ENCODE results near the gene RRAGC. TPM values are rescaled to one million over a fixed set of nuclear protein-coding genes. Genes with fewer than 3 reads are reported as not detected.

Gene RRAGC
- total and polyA plus RNA-seq, 9 of the 15 experiments (the other 6 are each of a cell fraction or from before 2014, with no cell fraction given), result 3.9 to 16.9 (median 10.9) TPM

DNA sequence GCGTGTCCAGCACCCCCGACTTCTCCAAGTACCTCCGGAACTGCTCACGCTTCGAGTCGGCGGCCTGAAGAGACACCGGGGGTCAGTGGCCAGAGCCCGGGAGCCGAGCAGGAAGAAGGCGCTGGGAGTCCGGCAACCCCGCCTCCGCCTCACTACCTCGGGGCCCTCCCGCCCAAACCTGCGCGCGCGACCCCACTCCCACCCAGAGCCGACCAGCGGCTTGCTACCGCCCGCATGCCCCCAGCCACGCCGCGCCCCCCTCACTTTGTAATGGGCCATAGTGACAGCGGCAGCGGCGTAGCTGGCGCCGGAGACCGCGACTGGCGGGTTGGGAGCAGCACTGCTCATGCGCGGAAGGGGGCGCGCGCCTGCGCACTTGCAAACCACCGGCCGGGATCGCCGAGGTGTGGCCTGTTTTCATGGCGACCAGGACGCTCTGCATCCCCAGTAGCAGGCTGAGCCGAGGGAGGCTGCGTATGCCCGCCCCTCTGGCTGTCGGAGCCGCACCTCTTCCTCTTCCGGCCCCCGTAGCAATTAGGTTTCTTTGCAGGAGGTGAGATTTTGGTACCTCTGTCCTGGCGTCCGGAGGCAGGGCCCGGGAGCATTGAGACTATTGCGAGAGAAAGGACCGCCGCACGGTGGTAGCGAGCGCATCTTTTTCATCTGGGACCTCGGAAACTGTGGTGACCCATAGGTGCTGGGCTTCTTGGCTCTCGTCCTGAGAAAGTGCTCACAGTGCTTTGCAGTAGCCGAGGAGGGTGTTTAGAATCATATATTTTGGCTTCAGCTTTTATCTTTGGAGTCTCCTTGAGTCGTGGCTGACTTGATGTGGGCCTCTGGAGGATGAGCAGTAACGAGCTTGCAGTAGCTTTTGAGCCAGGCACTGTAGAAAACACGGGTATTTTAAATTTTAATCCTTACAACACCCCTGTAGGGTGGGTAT is 13.7 kb upstream of the RRAGC start, which contains the start of gene MYCBP (continued):
- TF ChIP-seq, protein P1, sequence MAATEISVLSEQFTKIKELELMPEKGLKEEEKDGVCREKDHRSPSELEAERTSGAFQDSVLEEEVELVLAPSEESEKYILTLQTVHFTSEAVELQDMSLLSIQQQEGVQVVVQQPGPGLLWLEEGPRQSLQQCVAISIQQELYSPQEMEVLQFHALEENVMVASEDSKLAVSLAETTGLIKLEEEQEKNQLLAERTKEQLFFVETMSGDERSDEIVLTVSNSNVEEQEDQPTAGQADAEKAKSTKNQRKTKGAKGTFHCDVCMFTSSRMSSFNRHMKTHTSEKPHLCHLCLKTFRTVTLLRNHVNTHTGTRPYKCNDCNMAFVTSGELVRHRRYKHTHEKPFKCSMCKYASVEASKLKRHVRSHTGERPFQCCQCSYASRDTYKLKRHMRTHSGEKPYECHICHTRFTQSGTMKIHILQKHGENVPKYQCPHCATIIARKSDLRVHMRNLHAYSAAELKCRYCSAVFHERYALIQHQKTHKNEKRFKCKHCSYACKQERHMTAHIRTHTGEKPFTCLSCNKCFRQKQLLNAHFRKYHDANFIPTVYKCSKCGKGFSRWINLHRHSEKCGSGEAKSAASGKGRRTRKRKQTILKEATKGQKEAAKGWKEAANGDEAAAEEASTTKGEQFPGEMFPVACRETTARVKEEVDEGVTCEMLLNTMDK (IDR thresholded peaks at IDR 0.05; ENCODE audit: borderline replicate concordance, insufficient read depth, low read depth, low read length, poor library complexity, severe bottlenecking), result no peak
- TF ChIP-seq TCF7 (IDR thresholded peaks at IDR 0.05; ENCODE audit: borderline replicate concordance) (no peak), ZNF263 (CRISPR knock-in tag; IDR thresholded peaks at IDR 0.05; ENCODE audit: borderline replicate concordance) (no peak; the same call in 1 of the 2 replicates), C11orf30 (IDR thresholded peaks at IDR 0.05; ENCODE audit: low read depth) (peak; percentile 30; the same call in 1 of the 2 replicates), BACH1 (tag; IDR thresholded peaks at IDR 0.05) (no peak), ARNT (IDR thresholded peaks at IDR 0.05) (no peak), LARP7 (IDR thresholded peaks at IDR 0.05) (no peak), EP300 (IDR thresholded peaks at IDR 0.05; ENCODE audit: low read length) (0 out of 2 replicates have a peak, but pooled peaks have one; percentile 27), GTF2A2 (tag; IDR thresholded peaks at IDR 0.05) (no peak), HDAC1 (IDR thresholded peaks at IDR 0.05) (peak in 1 of 2 experiments; percentile 91; a peak in 2 of 4 replicates), FUS (optimal IDR thresholded peaks at IDR 0.05; ENCODE audit: low read depth, low read length) (no peak), ZNF224 (CRISPR knock-in tag; IDR thresholded peaks at IDR 0.05) (no peak), NR2F6 (CRISPR knock-in tag; IDR thresholded peaks at IDR 0.05) (no peak), ZNF507 (tag; conservative IDR thresholded peaks at IDR 0.05) (no peak), RBM25 (IDR thresholded peaks at IDR 0.05; ENCODE audit: low read depth, low read length, severe bottlenecking) (no peak), RHOXF2B (CRISPR knock-in tag; conservative IDR thresholded peaks at IDR 0.05) (no peak)
- TF ChIP-seq, protein P2, sequence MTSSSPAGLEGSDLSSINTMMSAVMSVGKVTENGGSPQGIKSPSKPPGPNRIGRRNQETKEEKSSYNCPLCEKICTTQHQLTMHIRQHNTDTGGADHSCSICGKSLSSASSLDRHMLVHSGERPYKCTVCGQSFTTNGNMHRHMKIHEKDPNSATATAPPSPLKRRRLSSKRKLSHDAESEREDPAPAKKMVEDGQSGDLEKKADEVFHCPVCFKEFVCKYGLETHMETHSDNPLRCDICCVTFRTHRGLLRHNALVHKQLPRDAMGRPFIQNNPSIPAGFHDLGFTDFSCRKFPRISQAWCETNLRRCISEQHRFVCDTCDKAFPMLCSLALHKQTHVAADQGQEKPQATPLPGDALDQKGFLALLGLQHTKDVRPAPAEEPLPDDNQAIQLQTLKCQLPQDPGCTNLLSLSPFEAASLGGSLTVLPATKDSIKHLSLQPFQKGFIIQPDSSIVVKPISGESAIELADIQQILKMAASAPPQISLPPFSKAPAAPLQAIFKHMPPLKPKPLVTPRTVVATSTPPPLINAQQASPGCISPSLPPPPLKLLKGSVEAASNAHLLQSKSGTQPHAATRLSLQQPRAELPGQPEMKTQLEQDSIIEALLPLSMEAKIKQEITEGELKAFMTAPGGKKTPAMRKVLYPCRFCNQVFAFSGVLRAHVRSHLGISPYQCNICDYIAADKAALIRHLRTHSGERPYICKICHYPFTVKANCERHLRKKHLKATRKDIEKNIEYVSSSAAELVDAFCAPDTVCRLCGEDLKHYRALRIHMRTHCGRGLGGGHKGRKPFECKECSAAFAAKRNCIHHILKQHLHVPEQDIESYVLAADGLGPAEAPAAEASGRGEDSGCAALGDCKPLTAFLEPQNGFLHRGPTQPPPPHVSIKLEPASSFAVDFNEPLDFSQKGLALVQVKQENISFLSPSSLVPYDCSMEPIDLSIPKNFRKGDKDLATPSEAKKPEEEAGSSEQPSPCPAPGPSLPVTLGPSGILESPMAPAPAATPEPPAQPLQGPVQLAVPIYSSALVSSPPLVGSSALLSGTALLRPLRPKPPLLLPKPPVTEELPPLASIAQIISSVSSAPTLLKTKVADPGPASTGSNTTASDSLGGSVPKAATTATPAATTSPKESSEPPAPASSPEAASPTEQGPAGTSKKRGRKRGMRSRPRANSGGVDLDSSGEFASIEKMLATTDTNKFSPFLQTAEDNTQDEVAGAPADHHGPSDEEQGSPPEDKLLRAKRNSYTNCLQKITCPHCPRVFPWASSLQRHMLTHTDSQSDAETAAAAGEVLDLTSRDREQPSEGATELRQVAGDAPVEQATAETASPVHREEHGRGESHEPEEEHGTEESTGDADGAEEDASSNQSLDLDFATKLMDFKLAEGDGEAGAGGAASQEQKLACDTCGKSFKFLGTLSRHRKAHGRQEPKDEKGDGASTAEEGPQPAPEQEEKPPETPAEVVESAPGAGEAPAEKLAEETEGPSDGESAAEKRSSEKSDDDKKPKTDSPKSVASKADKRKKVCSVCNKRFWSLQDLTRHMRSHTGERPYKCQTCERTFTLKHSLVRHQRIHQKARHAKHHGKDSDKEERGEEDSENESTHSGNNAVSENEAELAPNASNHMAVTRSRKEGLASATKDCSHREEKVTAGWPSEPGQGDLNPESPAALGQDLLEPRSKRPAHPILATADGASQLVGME (CRISPR knock-in tag; IDR thresholded peaks at IDR 0.05), result 0 out of 2 replicates have a peak, but pooled peaks have one; percentile 22
- TF ChIP-seq, protein P3, sequence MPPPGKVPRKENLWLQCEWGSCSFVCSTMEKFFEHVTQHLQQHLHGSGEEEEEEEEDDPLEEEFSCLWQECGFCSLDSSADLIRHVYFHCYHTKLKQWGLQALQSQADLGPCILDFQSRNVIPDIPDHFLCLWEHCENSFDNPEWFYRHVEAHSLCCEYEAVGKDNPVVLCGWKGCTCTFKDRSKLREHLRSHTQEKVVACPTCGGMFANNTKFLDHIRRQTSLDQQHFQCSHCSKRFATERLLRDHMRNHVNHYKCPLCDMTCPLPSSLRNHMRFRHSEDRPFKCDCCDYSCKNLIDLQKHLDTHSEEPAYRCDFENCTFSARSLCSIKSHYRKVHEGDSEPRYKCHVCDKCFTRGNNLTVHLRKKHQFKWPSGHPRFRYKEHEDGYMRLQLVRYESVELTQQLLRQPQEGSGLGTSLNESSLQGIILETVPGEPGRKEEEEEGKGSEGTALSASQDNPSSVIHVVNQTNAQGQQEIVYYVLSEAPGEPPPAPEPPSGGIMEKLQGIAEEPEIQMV (tag; conservative IDR thresholded peaks at IDR 0.05; ENCODE audit: low read depth), result no peak
